Upper lobe of left lung (tissue), 4 donors: Measurements from ENCODE around the gene PDE4D.
"Not testable (repeated sequence)": the region's sequence is repeated elsewhere in the genome, so short reads cannot be mapped to it uniquely, and the experiment has no call there.

Experiments
- CTCF ChIP-seq, 6 experiments: fragments of 450-650 bp in 4 of 6; fragments of 200-600 bp in 2 of 6; sonication (generic) in 2 of 6; IDR thresholded peaks; one replicate each; pipeline ENCODE4 v1.5.1; 2016 to 2019; ENCODE audit warnings: antibody characterized with exemption in 6 of 6
- EP300 ChIP-seq, 4 donors: sonication (generic); formaldehyde crosslinking; IDR thresholded peaks; one replicate each; pipeline ENCODE4 v1.5.1; 2017; ENCODE audit warnings: antibody characterized with exemption in 4 of 4, control low read depth in 2 of 4
- POLR2AphosphoS5 ChIP-seq, 2 donors: sonication (generic); formaldehyde crosslinking; IDR thresholded peaks; one replicate each; pipeline ENCODE4 v1.5.1; 2017; ENCODE audit warnings: antibody characterized with exemption in 2 of 2

- TF ChIP-seq CTCF, EP300, POLR2AphosphoS5 (IDR thresholded peaks at IDR 0.05): not testable (repeated sequence)
These were observed 131.3 kb downstream of the PDE4D start for GRCh38 chr5:59762232-59762631.
